WERI-Rb-1 (cell line): Measurements from ENCODE around the gene PIGO.

Source experiments
- DNase-seq: peaks from one replicate; pipeline ENCODE4 v3.0.0-alpha.2; 2020
- H3K27ac ChIP-seq: fragments of 250-450 bp; sonication (Bioruptor Pico); 2 replicates; pipeline ENCODE4 v1.5.1; 2020; ENCODE audit warnings: mild to moderate bottlenecking, moderate library complexity
- H3K27me3 ChIP-seq: fragments of 250-450 bp; sonication (Bioruptor Pico); 2 replicates; pipeline ENCODE4 v1.5.1; 2021; ENCODE audit warnings: mild to moderate bottlenecking, low read depth, moderate library complexity; ENCODE audit not compliant: insufficient read depth, severe bottlenecking
- H3K36me3 ChIP-seq: fragments of 250-450 bp; sonication (Bioruptor Pico); 2 replicates; pipeline ENCODE4 v1.5.1; 2020; ENCODE audit warnings: mild to moderate bottlenecking, moderate library complexity
- H3K4me3 ChIP-seq: 2 replicates; pipeline ENCODE4 v1.5.1; 2011; ENCODE audit warnings: low read depth, mild to moderate bottlenecking, control low read depth, low read length
- H3K9me3 ChIP-seq: fragments of 250-450 bp; sonication (Bioruptor Pico); 2 replicates; pipeline ENCODE4 v1.5.1; 2021; ENCODE audit warnings: mild to moderate bottlenecking, moderate library complexity; ENCODE audit not compliant: severe bottlenecking
- TF ChIP-seq, protein P1 (sequence below): IDR thresholded peaks from 2 replicates; pipeline ENCODE4 v1.5.1; 2011; ENCODE audit warnings: low read depth, mild to moderate bottlenecking, control low read depth, inconsistent platforms, low read length

Gene PIGO

DNA sequence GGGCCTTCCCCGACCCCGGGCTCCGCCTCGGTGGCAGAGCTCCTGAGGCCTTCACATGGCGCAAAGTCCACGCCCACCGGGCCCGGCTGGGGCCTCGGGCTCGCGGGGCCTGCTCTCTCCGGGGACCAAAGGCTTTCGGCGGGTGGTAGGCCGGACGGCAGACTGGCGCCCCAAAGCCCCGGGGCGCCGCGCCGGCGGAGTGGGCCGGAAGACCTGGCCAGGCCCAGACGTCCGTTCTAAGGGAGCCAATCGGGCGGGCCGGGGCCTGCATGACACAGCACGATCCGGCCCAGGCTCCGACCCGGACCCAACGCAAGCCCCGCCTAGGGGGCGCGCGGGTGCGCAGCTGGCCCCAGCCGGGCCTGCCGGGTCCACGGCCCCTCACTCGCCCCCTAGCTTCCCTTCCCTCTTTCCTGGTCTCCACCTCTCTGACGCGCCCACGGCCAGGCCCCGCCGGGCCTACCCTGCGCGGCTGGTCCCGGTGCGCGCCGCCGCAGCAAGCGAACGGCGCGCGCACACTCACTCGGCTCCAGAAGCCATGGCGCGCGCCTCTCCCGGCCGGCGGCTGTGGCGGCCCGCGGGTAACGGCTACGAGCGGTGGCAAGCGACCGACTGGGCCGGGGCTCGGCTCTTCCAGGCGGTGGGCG lies 24.5 kb downstream of the PIGO start:
- Histone ChIP-seq H3K9me3 (no peaks in the 10 kb centered on the region), H3K27ac (peak overlapping the region; percentile 97), H3K27me3 (no peaks in the 10 kb centered on the region), H3K4me3 (peak overlapping the region; percentile 93), H3K36me3 (peaks cover 80% of the 10 kb centered on the region)
- TF ChIP-seq, protein P1, sequence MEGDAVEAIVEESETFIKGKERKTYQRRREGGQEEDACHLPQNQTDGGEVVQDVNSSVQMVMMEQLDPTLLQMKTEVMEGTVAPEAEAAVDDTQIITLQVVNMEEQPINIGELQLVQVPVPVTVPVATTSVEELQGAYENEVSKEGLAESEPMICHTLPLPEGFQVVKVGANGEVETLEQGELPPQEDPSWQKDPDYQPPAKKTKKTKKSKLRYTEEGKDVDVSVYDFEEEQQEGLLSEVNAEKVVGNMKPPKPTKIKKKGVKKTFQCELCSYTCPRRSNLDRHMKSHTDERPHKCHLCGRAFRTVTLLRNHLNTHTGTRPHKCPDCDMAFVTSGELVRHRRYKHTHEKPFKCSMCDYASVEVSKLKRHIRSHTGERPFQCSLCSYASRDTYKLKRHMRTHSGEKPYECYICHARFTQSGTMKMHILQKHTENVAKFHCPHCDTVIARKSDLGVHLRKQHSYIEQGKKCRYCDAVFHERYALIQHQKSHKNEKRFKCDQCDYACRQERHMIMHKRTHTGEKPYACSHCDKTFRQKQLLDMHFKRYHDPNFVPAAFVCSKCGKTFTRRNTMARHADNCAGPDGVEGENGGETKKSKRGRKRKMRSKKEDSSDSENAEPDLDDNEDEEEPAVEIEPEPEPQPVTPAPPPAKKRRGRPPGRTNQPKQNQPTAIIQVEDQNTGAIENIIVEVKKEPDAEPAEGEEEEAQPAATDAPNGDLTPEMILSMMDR, result peak; percentile 62
- peak; percentile 84 for DNase-seq

DNA sequence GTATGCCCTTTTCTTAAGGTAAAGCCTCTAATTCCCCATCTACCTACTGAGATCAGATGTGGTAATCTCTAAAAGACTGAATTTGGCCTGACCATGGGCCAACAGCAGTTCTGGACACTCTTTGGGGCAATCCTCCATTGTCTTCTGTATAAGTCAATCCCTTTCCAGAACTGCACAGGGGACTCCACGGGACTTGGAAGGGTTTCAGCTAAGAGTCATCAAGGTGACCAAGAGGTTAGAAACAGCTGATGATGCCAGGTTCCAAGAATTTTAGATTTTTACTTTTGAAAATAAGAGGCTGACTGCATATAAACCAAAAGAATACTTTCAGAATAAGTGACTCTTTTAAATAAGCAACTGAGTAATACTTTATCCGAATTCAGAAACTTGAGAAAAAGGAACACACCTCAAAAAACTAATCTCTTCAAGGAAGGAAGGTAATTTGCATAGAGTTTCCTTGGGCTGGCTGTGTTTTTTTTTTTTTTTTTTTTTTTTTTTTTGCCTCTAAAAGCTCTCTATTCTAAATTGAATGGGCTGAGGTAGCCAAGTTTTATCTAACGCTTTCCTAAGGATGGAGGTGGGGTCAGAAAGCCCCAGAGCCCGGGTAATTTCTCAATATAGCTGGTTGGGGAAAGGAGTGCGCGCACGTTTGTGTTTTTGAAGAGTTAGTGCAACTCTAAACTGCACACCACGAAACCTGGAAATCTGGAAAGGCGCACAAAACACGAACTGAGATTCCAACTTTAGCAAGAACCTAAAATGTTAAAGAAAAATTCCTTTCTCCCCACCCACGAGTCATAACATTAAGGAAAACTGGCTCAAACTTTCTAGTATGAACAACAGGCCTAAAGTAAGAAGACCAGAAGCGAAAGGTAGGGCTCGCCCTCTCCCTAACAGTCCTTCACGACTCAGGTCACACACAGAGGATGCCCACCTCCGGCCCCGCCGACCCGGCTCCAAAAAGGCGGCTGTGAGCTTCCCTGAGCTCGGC lies 25.3 kb downstream of the PIGO start:
- DNase-seq, result no peak
- TF ChIP-seq, protein P1, result no peak
- Histone ChIP-seq H3K9me3 (no peaks in the 10 kb centered on the region), H3K36me3 (peaks cover 80% of the 10 kb centered on the region), H3K4me3 (peak overlapping the region; percentile 93), H3K27me3 (no peaks in the 10 kb centered on the region), H3K27ac (peak overlapping the region; percentile 97)

DNA sequence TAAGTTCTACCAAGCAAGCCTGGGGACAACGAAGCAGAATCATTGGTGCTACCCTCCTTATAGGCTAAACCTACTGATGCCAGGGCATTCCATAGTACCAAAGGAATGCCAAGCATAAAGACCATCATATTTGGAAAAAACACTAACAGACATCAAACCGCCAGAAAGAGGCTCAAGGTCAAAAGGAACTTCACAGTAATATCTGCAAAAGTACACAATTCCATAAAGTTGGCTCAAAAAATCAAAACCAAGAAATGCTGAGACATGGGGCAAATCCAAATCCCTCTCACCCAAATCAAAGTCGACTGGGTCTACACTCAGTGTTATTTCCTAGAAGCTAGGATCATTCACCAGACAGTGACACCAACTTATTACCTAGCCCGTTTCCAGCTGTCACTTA lies 27.4 kb downstream of the PIGO start:
- Histone ChIP-seq H3K9me3 (no peaks in the 10 kb centered on the region), H3K4me3 (no peak overlapping the region), H3K27me3 (no peaks in the 10 kb centered on the region), H3K27ac (no peak overlapping the region), H3K36me3 (peaks cover 81% of the 10 kb centered on the region)
- no peak for DNase-seq
- TF ChIP-seq, protein P1, result no peak

DNA sequence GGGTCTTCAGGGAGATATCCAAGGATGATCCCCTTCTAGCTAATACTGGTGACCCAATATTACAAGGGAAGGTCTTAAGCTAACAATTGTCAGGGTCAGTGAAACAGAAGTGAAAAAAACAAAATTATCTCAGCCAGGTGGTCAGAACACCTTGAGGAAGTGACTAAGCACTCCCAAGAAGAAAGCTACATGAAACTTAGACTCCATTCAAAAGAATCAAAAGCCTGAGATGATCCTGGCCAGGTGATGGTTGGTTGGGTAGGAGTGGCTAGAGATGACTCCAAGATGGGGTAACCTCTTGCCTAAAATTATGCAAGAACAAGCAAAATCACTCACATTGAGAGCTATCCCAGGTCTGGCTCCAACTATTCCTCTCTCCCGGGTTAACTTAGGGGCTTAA lies 29.3 kb downstream of the PIGO start:
- H3K9me3 ChIP-seq, result no peaks in the 10 kb centered on the region
- H3K27ac ChIP-seq, result no peak overlapping the region
- H3K4me3 ChIP-seq, result no peak overlapping the region
- H3K27me3 ChIP-seq, result no peaks in the 10 kb centered on the region
- no peak for DNase-seq
- TF ChIP-seq, protein P1, result no peak
- peaks cover 89% of the 10 kb centered on the region for H3K36me3 ChIP-seq

DNA sequence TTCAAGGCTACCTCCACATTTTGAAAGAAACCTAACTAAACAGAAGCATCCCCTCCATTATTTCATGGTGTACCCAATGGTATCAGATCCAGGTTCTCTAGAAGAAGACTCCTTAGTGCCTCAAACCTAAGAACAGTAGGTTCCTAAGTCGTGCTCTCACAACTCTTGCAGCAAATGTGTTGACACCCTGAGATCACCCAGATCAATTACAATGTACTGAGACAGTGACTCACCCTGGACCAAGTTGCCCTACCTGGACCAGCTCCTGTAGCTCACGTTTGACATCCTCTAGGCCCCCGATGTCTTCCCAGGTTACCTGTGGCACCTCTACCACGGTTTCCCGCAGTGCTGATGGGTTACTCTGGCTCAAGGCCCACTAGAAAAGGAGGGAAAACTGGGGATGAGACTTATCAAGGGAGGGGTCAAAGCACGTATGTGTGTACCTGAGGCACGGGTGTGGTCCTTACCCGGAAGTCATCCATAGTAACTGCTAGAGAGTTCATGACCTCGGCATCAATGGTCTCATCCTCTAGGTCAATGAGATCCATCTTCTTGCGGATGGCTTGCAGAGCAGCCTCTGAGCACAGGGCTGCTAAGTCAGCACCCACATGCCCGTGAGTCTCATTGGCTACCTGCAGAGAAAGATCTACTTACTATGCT lies 35.7 kb downstream of the PIGO start:
- TF ChIP-seq, protein P1, result no peak

More for the DNA sequence above, 35.7 kb downstream of the PIGO start:
- no peak for DNase-seq
- Histone ChIP-seq H3K4me3 (no peak overlapping the region), H3K27ac (no peak overlapping the region), H3K9me3 (no peaks in the 10 kb centered on the region), H3K36me3 (peaks cover 100% of the 10 kb centered on the region), H3K27me3 (no peaks in the 10 kb centered on the region)
